IPS-20b (cell line): ENCODE measurements around the gene DYSF.

Experiments used
- H3K27ac ChIP-seq: one replicate; pipeline ENCODE4 v1.5.1; 2013; ENCODE audit warnings: low read length
- H3K27me3 ChIP-seq: 2 replicates; pipeline ENCODE4 v1.6.1; 2013; ENCODE audit warnings: mild to moderate bottlenecking, low read length, inconsistent platforms; ENCODE audit not compliant: insufficient read depth
- H3K36me3 ChIP-seq: 2 replicates; pipeline ENCODE4 v1.6.1; 2013; ENCODE audit warnings: low read depth, mild to moderate bottlenecking, inconsistent platforms, low read length, moderate library complexity; ENCODE audit not compliant: insufficient read depth
- H3K4me1 ChIP-seq: 2 replicates; pipeline ENCODE4 v1.6.1; 2013; ENCODE audit warnings: mild to moderate bottlenecking, control low read depth, inconsistent platforms, low read length, moderate library complexity; ENCODE audit not compliant: insufficient read depth
- H3K4me3 ChIP-seq: 2 replicates; pipeline ENCODE4 v1.5.1; 2013; ENCODE audit warnings: mild to moderate bottlenecking, low read length, inconsistent platforms
- H3K9ac ChIP-seq: 2 replicates; pipeline ENCODE4 v1.6.1; 2013; ENCODE audit warnings: low read depth, mild to moderate bottlenecking, inconsistent platforms, low read length, moderate library complexity
- H3K9me3 ChIP-seq: 2 replicates; pipeline ENCODE4 v1.6.1; 2013; ENCODE audit warnings: mild to moderate bottlenecking, low read depth, low read length, inconsistent platforms; ENCODE audit not compliant: insufficient read depth

DYSF gene

GRCh38 chr2:71619230-71619741 is 165.9 kb downstream of the DYSF start:
- no peaks in the 10 kb centered on the region for H3K36me3 ChIP-seq
- no peak overlapping the region for H3K4me3 ChIP-seq
- H3K9ac ChIP-seq, result no peak overlapping the region
- no peaks in the 10 kb centered on the region for H3K27me3 ChIP-seq
- no peak overlapping the region for H3K27ac ChIP-seq
- no peaks in the 10 kb centered on the region for H3K4me1 ChIP-seq
- H3K9me3 ChIP-seq, result no peaks in the 10 kb centered on the region

GRCh38 chr2:71620116-71620515 is 166.8 kb downstream of the DYSF start:
- H3K9me3 ChIP-seq, result no peaks in the 10 kb centered on the region
- H3K4me3 ChIP-seq, result no peak overlapping the region
- H3K27ac ChIP-seq, result no peak overlapping the region
- H3K4me1 ChIP-seq, result no peaks in the 10 kb centered on the region
- no peaks in the 10 kb centered on the region for H3K27me3 ChIP-seq
- H3K9ac ChIP-seq, result no peak overlapping the region
- no peaks in the 10 kb centered on the region for H3K36me3 ChIP-seq

DNA sequence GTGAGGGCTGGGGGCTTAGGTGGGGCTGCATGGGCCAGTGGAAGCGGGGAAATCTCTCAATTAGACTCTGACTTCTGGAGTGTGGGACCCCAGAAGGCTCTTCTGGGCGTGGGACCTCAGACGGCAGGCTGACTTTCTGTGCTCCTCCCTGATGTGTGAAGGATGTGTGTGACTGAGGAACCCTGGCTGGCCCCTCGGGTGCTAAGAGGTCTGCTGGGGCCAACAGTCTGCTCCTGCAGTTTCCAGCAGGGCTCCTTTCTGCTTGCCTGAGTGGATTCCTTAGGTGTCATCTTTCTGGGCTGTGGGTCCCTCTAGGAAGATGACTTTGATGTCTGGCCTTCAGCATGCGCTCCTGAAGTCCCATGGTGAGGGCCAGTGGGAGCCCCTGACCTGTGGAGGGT is 167.5 kb downstream of the DYSF start:
- H3K4me1 ChIP-seq, result no peaks in the 10 kb centered on the region
- H3K4me3 ChIP-seq, result no peak overlapping the region
- H3K27me3 ChIP-seq, result no peaks in the 10 kb centered on the region
- no peak overlapping the region for H3K9ac ChIP-seq
- H3K36me3 ChIP-seq, result no peaks in the 10 kb centered on the region
- H3K9me3 ChIP-seq, result no peaks in the 10 kb centered on the region
- H3K27ac ChIP-seq, result no peak overlapping the region

- Histone ChIP-seq H3K27me3 (no peaks in the 10 kb centered on the region), H3K9ac (no peak overlapping the region), H3K4me3 (no peak overlapping the region), H3K4me1 (no peaks in the 10 kb centered on the region), H3K27ac (no peak overlapping the region), H3K36me3 (no peaks in the 10 kb centered on the region), H3K9me3 (no peaks in the 10 kb centered on the region)
These were observed 175.9 kb downstream of the DYSF start for GRCh38 chr2:71629273-71629672.

- no peaks in the 10 kb centered on the region for H3K36me3 ChIP-seq
- H3K4me3 ChIP-seq, result no peak overlapping the region
- no peak overlapping the region for H3K9ac ChIP-seq
- H3K9me3 ChIP-seq, result no peaks in the 10 kb centered on the region
- no peaks in the 10 kb centered on the region for H3K27me3 ChIP-seq
- H3K4me1 ChIP-seq, result no peaks in the 10 kb centered on the region
- H3K27ac ChIP-seq, result no peak overlapping the region
These were observed 176.6 kb downstream of the DYSF start for GRCh38 chr2:71629771-71630453.

DNA sequence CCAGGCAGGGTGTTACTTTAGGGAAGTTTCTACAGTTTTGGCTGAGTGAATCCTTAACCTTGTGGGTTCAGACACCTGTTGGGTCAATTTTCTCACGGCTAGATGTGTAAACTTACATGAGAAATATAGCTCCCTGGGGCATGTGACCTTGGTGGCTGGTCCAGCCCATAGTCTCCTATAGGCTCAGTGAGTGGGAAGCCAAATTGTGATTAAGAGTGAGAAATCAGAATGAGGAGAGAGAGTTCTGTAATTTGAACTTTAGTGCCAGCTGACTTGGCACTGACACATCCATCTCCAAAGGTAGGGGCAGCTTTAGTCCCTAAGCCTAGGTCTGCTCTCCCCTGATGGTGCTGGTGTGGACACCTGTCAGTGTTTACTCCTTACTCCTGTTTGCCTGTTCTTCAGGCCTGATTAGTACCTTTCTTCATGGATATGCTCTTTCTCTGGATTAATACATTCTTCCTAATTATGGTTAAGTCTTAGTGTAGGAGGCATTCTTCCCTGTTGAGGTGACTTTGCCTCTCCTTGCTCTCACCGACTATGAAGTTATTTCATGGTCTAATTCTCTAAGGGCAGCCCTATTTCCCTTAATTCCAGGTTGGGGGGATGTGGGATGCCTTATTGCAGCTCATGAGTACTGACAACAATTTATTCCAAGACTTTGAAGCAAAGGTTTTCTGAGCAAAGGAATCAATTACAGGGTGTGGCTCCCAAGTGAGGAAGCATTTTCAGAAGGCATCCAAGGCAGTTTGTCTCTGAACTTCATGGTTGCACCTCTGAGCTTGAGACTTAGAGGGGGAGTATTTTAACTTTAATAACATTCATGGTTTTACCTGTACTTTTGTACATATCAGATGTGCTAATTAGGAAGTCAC is 177.3 kb downstream of the DYSF start:
- H3K27ac ChIP-seq, result no peak overlapping the region
- no peaks in the 10 kb centered on the region for H3K36me3 ChIP-seq
- no peak overlapping the region for H3K9ac ChIP-seq

GRCh38 chr2:71631411-71631931 is 178.1 kb downstream of the DYSF start:
- no peaks in the 10 kb centered on the region for H3K4me1 ChIP-seq
- no peaks in the 10 kb centered on the region for H3K9me3 ChIP-seq
- H3K36me3 ChIP-seq, result no peaks in the 10 kb centered on the region
- no peak overlapping the region for H3K9ac ChIP-seq
- no peak overlapping the region for H3K4me3 ChIP-seq
- H3K27ac ChIP-seq, result no peak overlapping the region
- no peaks in the 10 kb centered on the region for H3K27me3 ChIP-seq

More for the DNA sequence above, 177.3 kb downstream of the DYSF start:
- Histone ChIP-seq H3K4me3 (no peak overlapping the region), H3K4me1 (no peaks in the 10 kb centered on the region), H3K9me3 (no peaks in the 10 kb centered on the region), H3K27me3 (no peaks in the 10 kb centered on the region)

DNA sequence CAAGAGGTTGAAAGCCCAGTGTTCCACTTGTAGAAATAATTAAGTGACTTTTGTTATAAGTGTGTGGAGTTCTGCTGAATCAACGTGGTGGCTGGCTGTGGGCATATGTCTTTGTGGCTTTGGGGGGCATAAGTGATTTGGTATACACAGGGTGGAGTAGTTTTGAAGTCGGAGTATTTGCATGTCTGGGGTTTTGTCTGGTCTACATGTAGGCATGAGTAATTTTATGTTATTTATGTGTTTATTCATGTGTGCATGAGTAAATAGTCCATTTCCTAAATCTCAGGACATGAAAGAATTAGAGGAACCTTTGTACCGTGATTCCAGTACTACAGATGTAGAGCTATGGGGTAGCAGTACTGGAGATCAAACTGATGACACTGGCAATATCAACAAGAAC is 179.7 kb downstream of the DYSF start:
- Histone ChIP-seq H3K4me1 (no peaks in the 10 kb centered on the region), H3K4me3 (no peak overlapping the region), H3K27me3 (no peaks in the 10 kb centered on the region), H3K9me3 (no peaks in the 10 kb centered on the region), H3K27ac (no peak overlapping the region), H3K36me3 (no peaks in the 10 kb centered on the region), H3K9ac (no peak overlapping the region)

DNA sequence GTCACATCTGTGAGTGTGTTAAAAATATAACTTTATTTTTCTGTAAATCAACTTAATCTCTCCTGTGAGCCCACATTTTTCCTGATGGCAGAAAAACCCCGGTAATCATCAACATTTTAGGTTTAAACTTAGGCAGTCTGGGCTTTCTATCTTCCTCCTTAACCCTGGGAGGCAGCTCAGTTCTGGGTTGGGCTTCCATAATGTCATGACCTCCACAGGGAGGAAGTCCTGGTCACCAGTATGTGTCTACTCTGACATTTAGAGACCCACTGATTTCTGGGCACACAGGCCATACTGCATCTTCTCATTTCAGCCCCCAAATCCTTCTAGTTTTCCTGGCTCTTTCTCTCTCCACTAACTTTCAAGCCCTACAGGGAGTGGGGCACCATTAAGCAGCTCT is 181.2 kb downstream of the DYSF start:
- Histone ChIP-seq H3K27ac (no peak overlapping the region), H3K4me3 (no peak overlapping the region), H3K9me3 (no peaks in the 10 kb centered on the region), H3K9ac (no peak overlapping the region), H3K27me3 (no peaks in the 10 kb centered on the region), H3K4me1 (no peaks in the 10 kb centered on the region), H3K36me3 (no peaks in the 10 kb centered on the region)

- Histone ChIP-seq H3K4me1 (no peaks in the 10 kb centered on the region), H3K9ac (no peak overlapping the region)
These were observed 182.4 kb downstream of the DYSF start for GRCh38 chr2:71635798-71636197.

GRCh38 chr2:71637168-71637567 is 183.8 kb downstream of the DYSF start:
- Histone ChIP-seq H3K27ac (no peak overlapping the region), H3K27me3 (no peaks in the 10 kb centered on the region), H3K4me3 (no peak overlapping the region), H3K4me1 (no peaks in the 10 kb centered on the region), H3K36me3 (no peaks in the 10 kb centered on the region), H3K9ac (no peak overlapping the region), H3K9me3 (no peaks in the 10 kb centered on the region)

More at GRCh38 chr2:71635798-71636197, 182.4 kb downstream of the DYSF start:
- H3K36me3 ChIP-seq, result no peaks in the 10 kb centered on the region
- no peaks in the 10 kb centered on the region for H3K27me3 ChIP-seq
- no peak overlapping the region for H3K4me3 ChIP-seq
- no peak overlapping the region for H3K27ac ChIP-seq
- no peaks in the 10 kb centered on the region for H3K9me3 ChIP-seq

- no peak overlapping the region for H3K27ac ChIP-seq
- no peaks in the 10 kb centered on the region for H3K9me3 ChIP-seq
- H3K27me3 ChIP-seq, result no peaks in the 10 kb centered on the region
- no peak overlapping the region for H3K4me3 ChIP-seq
- H3K9ac ChIP-seq, result no peak overlapping the region
- H3K36me3 ChIP-seq, result no peaks in the 10 kb centered on the region
- no peaks in the 10 kb centered on the region for H3K4me1 ChIP-seq
These were observed 184.4 kb downstream of the DYSF start for GRCh38 chr2:71637736-71638135.
